GM21423 (cell line): ENCODE data around the gene SPATS1.

Experiments used
- ATAC-seq: cut with Tn5 transposase; IDR thresholded peaks from one replicate; pipeline ENCODE4 v1.9.1; 2021; ENCODE audit warnings: mild to moderate bottlenecking, moderate library complexity; ENCODE audit not compliant: unreplicated experiment

SPATS1 gene

GRCh38 chr6:44342489-44342888 is at the start of gene SPATS1:
Gene SPATS1 (plus strand): TSS chr6:44342650. CDS start chr6:44343096, 446 bp downstream.
- ATAC-seq, result no peak

DNA sequence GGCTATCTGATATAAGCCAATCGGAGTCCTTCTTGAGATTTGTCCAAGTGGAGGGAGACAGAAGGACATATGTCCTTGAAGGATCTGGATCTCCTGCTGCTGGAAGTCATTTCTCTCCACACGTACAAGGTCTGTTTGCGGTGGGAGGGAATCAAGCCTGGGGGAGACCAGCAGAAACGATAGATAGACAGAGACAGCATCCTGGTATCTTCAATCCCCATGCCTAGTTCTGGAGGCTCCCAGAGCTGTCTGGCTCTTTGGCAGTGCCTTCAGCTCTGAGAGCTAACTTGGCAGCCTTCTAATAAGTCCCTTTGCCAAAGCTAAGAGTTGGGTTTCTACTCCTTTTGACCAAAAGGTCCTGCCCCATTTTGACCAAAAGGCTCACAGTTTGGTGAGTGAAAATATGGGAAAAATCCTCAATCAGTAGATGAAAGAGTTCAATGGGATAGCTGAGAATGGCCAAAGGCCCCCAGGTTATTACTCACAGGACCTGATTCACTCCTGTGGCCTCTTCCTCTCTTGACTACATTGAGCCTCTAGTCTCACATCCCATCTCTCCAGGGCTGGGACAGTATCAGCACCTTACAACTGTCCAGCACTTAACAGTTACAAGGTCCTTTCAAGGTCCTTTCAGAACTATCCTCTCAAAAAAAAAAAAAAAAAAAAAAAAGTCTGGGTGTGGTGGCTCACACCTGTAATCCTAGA is 49.6 kb upstream of the SPATS1 start:
- ATAC-seq, result no peak

- no peak for ATAC-seq
Observed at GRCh38 chr6:44294832-44295791, 47.3 kb upstream of the SPATS1 start.

- no peak for ATAC-seq
Observed at GRCh38 chr6:44297063-44298038, 45.1 kb upstream of the SPATS1 start.

- no peak for ATAC-seq
Observed at GRCh38 chr6:44298055-44298803, 44.2 kb upstream of the SPATS1 start.

GRCh38 chr6:44298864-44299263 is 43.6 kb upstream of the SPATS1 start:
- ATAC-seq, result no peak

DNA sequence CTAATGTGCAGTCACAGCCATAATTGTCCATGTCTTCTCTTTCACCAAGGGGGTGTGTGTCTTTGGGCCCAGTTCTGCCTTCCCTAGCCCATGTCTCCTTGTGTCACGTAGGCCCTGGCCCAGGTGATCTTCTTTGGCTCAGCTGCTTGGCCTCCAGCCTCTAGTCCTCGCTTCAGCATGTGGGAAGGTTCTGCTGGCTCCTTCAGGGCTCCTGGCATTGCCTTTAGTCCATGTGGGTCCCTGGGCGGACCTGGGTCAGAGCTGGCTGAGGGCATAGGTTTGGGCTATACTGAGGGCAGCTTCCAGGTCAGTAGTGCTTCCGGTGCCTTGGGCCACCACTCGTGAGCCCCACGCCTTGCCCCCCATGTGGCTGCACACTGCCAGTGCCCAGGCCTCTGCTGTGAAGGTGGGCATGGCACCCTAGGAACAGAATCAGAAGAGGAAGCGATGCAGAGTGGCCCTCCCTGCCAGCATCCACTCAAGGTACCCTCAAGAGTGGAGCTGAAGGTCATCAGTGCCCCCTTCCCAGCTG is 42.1 kb upstream of the SPATS1 start:
- no peak for ATAC-seq

DNA sequence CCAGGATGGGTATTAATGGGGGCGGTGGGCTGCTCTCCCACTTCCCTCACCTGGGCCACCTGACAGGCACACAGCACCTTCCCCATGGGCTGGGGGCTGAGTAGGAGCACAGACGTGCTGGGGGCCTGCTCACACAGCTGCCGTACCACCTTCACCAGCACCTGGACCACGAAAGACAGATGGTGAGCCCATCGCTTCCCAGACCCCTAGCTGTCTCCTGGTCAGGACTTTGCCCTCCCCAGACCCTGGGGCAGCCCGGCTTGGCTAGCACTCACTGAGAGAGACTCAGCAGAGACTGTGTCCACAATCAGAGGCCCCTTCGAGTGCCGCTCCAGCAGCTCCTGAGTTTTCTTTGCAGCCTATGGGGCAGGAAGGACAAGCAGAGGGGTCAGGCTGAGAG is 41.3 kb upstream of the SPATS1 start:
- ATAC-seq, result no peak

- no peak for ATAC-seq
Observed at GRCh38 chr6:44301782-44302564, 40.5 kb upstream of the SPATS1 start.

GRCh38 chr6:44302856-44303255 is 39.6 kb upstream of the SPATS1 start:
- no peak for ATAC-seq

GRCh38 chr6:44303842-44304241 is 38.6 kb upstream of the SPATS1 start:
- no peak for ATAC-seq

GRCh38 chr6:44304282-44305199 is 37.9 kb upstream of the SPATS1 start:
- no peak for ATAC-seq

GRCh38 chr6:44305200-44305725 is 37.2 kb upstream of the SPATS1 start:
- no peak for ATAC-seq

DNA sequence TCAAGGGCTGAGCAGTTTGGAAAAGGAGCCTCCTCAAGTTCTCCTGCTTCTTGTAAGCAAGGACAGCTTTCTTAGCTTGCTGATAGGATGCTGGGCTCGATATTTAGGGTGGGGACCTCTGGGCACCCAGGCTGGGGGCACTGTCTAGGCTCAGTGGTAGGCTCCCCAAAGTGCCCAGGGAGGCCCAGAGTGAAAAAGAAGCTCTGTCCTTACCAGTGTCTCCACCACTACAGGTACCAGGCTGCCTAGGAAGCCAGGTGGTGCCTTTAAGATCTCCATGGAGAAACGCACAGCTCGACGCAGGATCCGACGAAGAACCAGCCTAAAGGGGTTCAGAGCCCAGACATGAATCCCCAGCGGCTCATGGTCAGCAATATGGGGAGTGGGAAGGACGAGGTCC is 35.7 kb upstream of the SPATS1 start:
- ATAC-seq, result no peak

GRCh38 chr6:44307217-44307616 is 35.2 kb upstream of the SPATS1 start:
- ATAC-seq, result no peak

- ATAC-seq, result no peak
Observed at GRCh38 chr6:44309092-44309491, 33.4 kb upstream of the SPATS1 start.

DNA sequence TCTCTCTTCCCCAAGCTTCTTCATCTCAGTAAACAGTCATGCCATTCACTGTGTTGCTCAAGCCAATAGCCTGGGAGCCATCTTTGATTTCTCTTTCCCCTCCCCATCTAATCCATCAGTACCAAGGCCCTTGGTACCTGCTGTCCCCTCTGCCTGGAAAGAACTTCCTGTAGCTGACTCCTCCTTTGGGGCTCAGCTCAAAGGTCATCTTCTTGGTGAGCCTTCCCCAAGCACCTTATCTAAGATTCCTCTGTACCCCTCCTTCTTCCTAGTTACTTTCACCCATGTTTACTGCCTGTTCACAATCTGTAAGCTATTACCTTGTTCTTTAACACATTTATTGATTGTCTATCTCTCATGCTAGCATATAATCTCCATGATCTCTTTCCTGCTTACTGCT is 32.8 kb upstream of the SPATS1 start:
- ATAC-seq, result no peak

GRCh38 chr6:44310241-44310640 is 32.2 kb upstream of the SPATS1 start:
- ATAC-seq, result no peak
